Cardiac septum (tissue), 1 donor: ENCODE results near the gene TYW3. TPM values are rescaled to one million over a fixed set of nuclear protein-coding genes. Genes with fewer than 3 reads are reported as not detected.

Experiments
- DNase-seq: peaks from one replicate; pipeline ENCODE4 v3.0.0-alpha.2; 2020; ENCODE audit warnings: low spot score
- intact Hi-C: fragments of 100-400 bp; cut with DNase I; formaldehyde crosslinking; loops from one replicate; pipeline ENCODE4 v1.14.0; 2022
- long read RNA-seq: library from polyadenylated mRNA; unstranded; transcript quantifications from one replicate; pipeline ENCODE4 v2.0.0, GENCODE V29; 2021
- total RNA-seq: library from RNA; stranded (reverse); fragmentation: NEBNext Ultra II Directional; extraction: Animal tissue kit (Norgen Biotek cat#: 25700); gene quantifications from one replicate; pipeline ENCODE4 v1.2.1, GENCODE V29; 2021
- donor health status: DM: no; HTN: no; CAD: no.

Gene TYW3
- total RNA-seq = 24.4 TPM
- long read RNA-seq, transcript TYW3-201 (6 exons, 3,430 nt) = major isoform, 17 of 21 reads
- long read RNA-seq, partial matches to known transcripts = 2 of 21 reads
- long read RNA-seq, other reads (novel, unspliced or antisense) = 2 of 21 reads

- intact Hi-C loops = no loop called here
These were observed at the start of gene TYW3, which contains the start of gene CRYZ for GRCh38 chr1:74732960-74733603. TSS of gene TYW3 (plus strand) at chr1:74733152. CDS start at chr1:74733245, 93 bp downstream. TSS of gene CRYZ (minus strand) at chr1:74733050. CDS start at chr1:74724821, 8,229 bp downstream.

GRCh38 chr1:74683656-74684055 lies 49.3 kb upstream of the TYW3 start:
- intact Hi-C loops = no loop called here
- no peak for DNase-seq

More at GRCh38 chr1:74732960-74733603, at the start of gene TYW3, which contains the start of gene CRYZ:
- peak; percentile 94 for DNase-seq

- no peak for DNase-seq
- intact Hi-C loops = no loop called here
These were observed 48.7 kb upstream of the TYW3 start for GRCh38 chr1:74684301-74684700.

GRCh38 chr1:74686928-74687327 lies 46.0 kb upstream of the TYW3 start:
- DNase-seq = no peak
- intact Hi-C loops = no loop called here

- intact Hi-C loops = no loop called here
- DNase-seq = no peak
These were observed 43.2 kb upstream of the TYW3 start for GRCh38 chr1:74689621-74690363.

- no peak for DNase-seq
- intact Hi-C loops = no loop called here
These were observed 42.6 kb upstream of the TYW3 start for GRCh38 chr1:74690364-74690696.

- DNase-seq = no peak
- intact Hi-C loops = no loop called here
These were observed 42.0 kb upstream of the TYW3 start for GRCh38 chr1:74690909-74691308.

GRCh38 chr1:74693473-74693872 lies 39.5 kb upstream of the TYW3 start:
- DNase-seq = no peak
- intact Hi-C loops = no loop called here

GRCh38 chr1:74697832-74698231 lies 35.1 kb upstream of the TYW3 start:
- no peak for DNase-seq
- intact Hi-C loops = no loop called here

GRCh38 chr1:74699331-74699730 lies 33.6 kb upstream of the TYW3 start:
- intact Hi-C loops = no loop called here
- no peak for DNase-seq

- intact Hi-C loops = no loop called here
- DNase-seq = no peak
These were observed 29.4 kb upstream of the TYW3 start for GRCh38 chr1:74703386-74704182.

GRCh38 chr1:74712881-74713280 lies 20.1 kb upstream of the TYW3 start:
- no peak for DNase-seq
- intact Hi-C loops = no loop called here

GRCh38 chr1:74713849-74714248 lies 19.1 kb upstream of the TYW3 start:
- intact Hi-C loops = no loop called here
- DNase-seq = no peak

GRCh38 chr1:74714429-74715235 lies 18.3 kb upstream of the TYW3 start:
- no peak for DNase-seq
- intact Hi-C loops = no loop called here

- intact Hi-C loops = no loop called here
- DNase-seq = no peak
These were observed 17.8 kb upstream of the TYW3 start for GRCh38 chr1:74715236-74715502.

GRCh38 chr1:74715806-74716205 lies 17.1 kb upstream of the TYW3 start:
- intact Hi-C loops = no loop called here

GRCh38 chr1:74716822-74717221 lies 16.1 kb upstream of the TYW3 start:
- intact Hi-C loops = no loop called here

More at GRCh38 chr1:74715806-74716205, 17.1 kb upstream of the TYW3 start:
- no peak for DNase-seq

GRCh38 chr1:74717626-74718025 lies 15.3 kb upstream of the TYW3 start:
- intact Hi-C loops = no loop called here
- DNase-seq = no peak

More at GRCh38 chr1:74716822-74717221, 16.1 kb upstream of the TYW3 start:
- DNase-seq = no peak

- intact Hi-C loops = no loop called here
- no peak for DNase-seq
These were observed 6.9 kb upstream of the TYW3 start for GRCh38 chr1:74726063-74726462.

- intact Hi-C loops = no loop called here
These were observed 4.2 kb upstream of the TYW3 start for GRCh38 chr1:74728736-74729135.

More at GRCh38 chr1:74728736-74729135, 4.2 kb upstream of the TYW3 start:
- DNase-seq = no peak
